Posterior cingulate gyrus (tissue), 11 donors: ENCODE results near the gene SNAPC4.
"Not testable (repeated sequence)": the region's sequence is repeated elsewhere in the genome, so short reads cannot be mapped to it uniquely, and the experiment has no call there.

ENCODE experiments used
- DNase-seq, 10 donors: peaks; one replicate each; pipeline versions ENCODE4 v3.0.0 to v3.0.0-alpha.2; 2020 to 2021; ENCODE audit warnings: mixed read lengths in 3 of 10
- intact Hi-C: fragments of 100-400 bp; cut with DNase I; formaldehyde crosslinking; loops from one replicate; pipeline ENCODE4 v1.15.1; 2023

The SNAPC4 gene

GRCh38 chr9:136410500-136411287 lies 10.7 kb upstream of the SNAPC4 start, which contains the start of the genes ENTR1 and PMPCA:
TSS of gene ENTR1 (minus strand) at chr9:136410614. CDS start at chr9:136410397, 217 bp downstream.
TSS of gene PMPCA (plus strand) at chr9:136410658. CDS start at chr9:136410669, 11 bp downstream.
- intact Hi-C loops = loop anchor here (1.0 to 5.0 kb wide), 2 partner anchors 10 to 72 kb away; partner anchors contain the start of genes SEC16A and SNAPC4

GRCh38 chr9:136409557-136410455 lies 9.8 kb upstream of the SNAPC4 start:
- DNase-seq = peak in 4 of 10 donors; percentile 31 to 92 (median 42)

More at GRCh38 chr9:136410500-136411287, 10.7 kb upstream of the SNAPC4 start, which contains the start of the genes ENTR1 and PMPCA:
- peak; percentile 85 to 99 (median 94) for DNase-seq

GRCh38 chr9:136407911-136408310 lies 7.9 kb upstream of the SNAPC4 start:
- DNase-seq = no peak
- intact Hi-C loops = no loop called here

More at GRCh38 chr9:136409557-136410455, 9.8 kb upstream of the SNAPC4 start:
- intact Hi-C loops = loop anchor here (1.0 to 5.0 kb wide), 2 partner anchors 10 to 72 kb away; partner anchors contain the start of genes SEC16A and SNAPC4

- intact Hi-C loops = not testable (repeated sequence)
- peak in 1 of 10 donors; percentile 73 for DNase-seq
These were observed 7.1 kb upstream of the SNAPC4 start for GRCh38 chr9:136407061-136407460.

GRCh38 chr9:136405904-136406303 lies 5.9 kb upstream of the SNAPC4 start:
- intact Hi-C loops = not testable (repeated sequence)

GRCh38 chr9:136405481-136405880 lies 5.5 kb upstream of the SNAPC4 start:
- DNase-seq = no peak
- intact Hi-C loops = no loop called here

More at GRCh38 chr9:136405904-136406303, 5.9 kb upstream of the SNAPC4 start:
- DNase-seq = not testable (repeated sequence)

- DNase-seq = peak in 1 of 10 donors; percentile 73
- intact Hi-C loops = no loop called here
These were observed 4.8 kb upstream of the SNAPC4 start for GRCh38 chr9:136404801-136405136.

- intact Hi-C loops = no loop called here
- peak in 1 of 10 donors; percentile 77 for DNase-seq
These were observed 4.2 kb upstream of the SNAPC4 start for GRCh38 chr9:136403915-136404800.

- intact Hi-C loops = no loop called here
These were observed 3.6 kb upstream of the SNAPC4 start for GRCh38 chr9:136403538-136403914.

GRCh38 chr9:136402067-136402466 lies 2.1 kb upstream of the SNAPC4 start:
- DNase-seq = peak in 1 of 10 donors; percentile 82
- intact Hi-C loops = no loop called here

More at GRCh38 chr9:136403538-136403914, 3.6 kb upstream of the SNAPC4 start:
- no peak for DNase-seq

- intact Hi-C loops = loop anchor here (2.0 kb wide), 2 partner anchors 39 to 89 kb away; partner anchors contain the start of gene DNLZ
- DNase-seq = no peak
These were observed 1.4 kb upstream of the SNAPC4 start for GRCh38 chr9:136401173-136401922.

- intact Hi-C loops = loop anchor here (1.0 to 2.0 kb wide), 4 partner anchors 11 to 87 kb away; partner anchors contain the start of genes DNLZ, ENTR1, INPP5E and PMPCA
- DNase-seq = peak in 1 of 10 donors; percentile 81
These were observed 563 bp downstream of the SNAPC4 start for GRCh38 chr9:136399176-136400037.

GRCh38 chr9:136398286-136398685 lies 1.7 kb downstream of the SNAPC4 start:
- intact Hi-C loops = no loop called here

GRCh38 chr9:136397643-136398042 lies 2.3 kb downstream of the SNAPC4 start:
- DNase-seq = no peak
- intact Hi-C loops = no loop called here

More at GRCh38 chr9:136398286-136398685, 1.7 kb downstream of the SNAPC4 start:
- DNase-seq = no peak

- intact Hi-C loops = no loop called here
- no peak for DNase-seq
These were observed 3.8 kb downstream of the SNAPC4 start for GRCh38 chr9:136396219-136396515.

GRCh38 chr9:136395345-136396218 lies 4.4 kb downstream of the SNAPC4 start:
- intact Hi-C loops = no loop called here
- peak in 2 of 10 donors; percentile 62 to 77 for DNase-seq

GRCh38 chr9:136395020-136395340 lies 5.0 kb downstream of the SNAPC4 start:
- DNase-seq = peak in 1 of 10 donors; percentile 57
- intact Hi-C loops = no loop called here
